Measurements from ENCODE around the gene CASP2.

Gene CASP2

DNA sequence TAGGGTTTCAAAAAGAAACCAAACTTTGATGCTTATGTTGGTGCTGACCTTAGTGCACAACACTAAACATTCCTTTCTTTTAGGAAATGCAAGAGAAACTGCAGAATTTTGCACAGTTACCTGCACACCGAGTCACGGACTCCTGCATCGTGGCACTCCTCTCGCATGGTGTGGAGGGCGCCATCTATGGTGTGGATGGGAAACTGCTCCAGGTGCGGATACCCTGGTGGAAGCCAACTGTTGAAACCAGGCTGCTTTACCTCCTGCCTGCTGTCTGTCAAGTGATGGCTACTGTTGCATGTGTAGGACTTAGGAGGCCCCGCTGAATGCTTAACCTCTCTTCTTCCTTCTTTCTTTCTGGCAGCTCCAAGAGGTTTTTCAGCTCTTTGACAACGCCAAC is 11.7 kb downstream of the CASP2 start:
- peak; percentile 74 for DNase-seq

DNA sequence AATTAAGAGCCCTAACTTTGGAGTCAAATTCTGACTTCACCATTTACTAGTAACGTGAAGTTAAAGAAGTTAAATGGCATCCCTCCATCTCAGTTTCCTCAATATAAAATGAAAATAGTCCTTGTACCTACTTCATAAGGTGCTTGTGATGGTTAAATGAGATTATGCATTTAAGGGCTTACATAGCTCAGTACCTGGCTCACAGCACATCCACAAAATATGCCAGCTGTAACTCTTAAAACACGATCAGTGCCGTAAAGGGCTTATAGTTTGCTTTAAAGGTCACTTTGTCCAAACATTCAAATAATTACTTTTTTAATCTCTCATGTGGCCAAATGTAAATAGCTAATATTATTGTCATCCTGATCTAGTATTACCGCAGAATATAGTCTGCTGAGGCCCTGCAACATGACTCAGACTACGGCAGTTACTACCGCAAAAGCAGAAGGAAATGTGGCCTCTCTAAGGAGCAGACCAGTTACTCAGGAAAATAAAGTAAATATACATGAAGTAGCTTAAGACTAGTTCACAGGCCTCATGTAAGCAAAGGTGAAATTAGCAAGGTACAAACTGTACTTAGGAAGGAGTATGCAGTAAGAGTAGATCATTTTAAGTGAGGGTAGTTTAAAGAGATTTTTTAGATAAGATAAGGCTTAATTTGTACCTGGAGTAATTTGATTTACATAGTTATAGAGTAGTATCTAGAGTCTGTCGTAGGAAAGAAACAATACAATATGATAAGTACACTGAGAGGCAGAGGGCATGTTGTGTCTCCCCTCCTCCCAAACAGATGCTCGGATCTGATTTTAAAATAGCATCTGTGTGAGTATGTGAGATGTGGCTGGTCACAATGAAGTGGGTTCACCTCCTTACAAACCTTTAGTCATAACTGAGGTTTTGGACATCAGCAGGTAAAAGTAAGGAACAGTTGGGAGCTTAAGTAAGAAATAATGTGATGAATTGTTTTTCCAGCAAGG is 13.1 kb downstream of the CASP2 start:
- no peak for DNase-seq

DNA sequence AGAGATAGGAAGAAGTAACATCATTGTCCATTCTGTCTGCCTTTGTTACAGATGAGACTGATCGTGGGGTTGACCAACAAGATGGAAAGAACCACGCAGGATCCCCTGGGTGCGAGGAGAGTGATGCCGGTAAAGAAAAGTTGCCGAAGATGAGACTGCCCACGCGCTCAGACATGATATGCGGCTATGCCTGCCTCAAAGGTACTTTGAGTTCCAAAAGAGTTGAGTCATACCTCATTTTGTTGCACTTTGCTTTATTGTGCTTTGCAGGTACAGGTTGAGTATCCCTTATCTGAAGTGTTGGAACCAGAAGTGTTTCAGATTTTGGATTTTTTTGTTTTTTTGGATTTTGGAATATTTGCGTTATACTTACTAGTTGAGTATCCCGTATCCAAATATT is 15.6 kb downstream of the CASP2 start:
- no peak for DNase-seq

DNA sequence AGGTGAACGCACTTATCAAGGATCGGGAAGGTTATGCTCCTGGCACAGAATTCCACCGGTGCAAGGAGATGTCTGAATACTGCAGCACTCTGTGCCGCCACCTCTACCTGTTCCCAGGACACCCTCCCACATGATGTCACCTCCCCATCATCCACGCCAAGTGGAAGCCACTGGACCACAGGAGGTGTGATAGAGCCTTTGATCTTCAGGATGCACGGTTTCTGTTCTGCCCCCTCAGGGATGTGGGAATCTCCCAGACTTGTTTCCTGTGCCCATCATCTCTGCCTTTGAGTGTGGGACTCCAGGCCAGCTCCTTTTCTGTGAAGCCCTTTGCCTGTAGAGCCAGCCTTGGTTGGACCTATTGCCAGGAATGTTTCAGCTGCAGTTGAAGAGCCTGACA is 16.8 kb downstream of the CASP2 start:
- no peak for DNase-seq

DNA sequence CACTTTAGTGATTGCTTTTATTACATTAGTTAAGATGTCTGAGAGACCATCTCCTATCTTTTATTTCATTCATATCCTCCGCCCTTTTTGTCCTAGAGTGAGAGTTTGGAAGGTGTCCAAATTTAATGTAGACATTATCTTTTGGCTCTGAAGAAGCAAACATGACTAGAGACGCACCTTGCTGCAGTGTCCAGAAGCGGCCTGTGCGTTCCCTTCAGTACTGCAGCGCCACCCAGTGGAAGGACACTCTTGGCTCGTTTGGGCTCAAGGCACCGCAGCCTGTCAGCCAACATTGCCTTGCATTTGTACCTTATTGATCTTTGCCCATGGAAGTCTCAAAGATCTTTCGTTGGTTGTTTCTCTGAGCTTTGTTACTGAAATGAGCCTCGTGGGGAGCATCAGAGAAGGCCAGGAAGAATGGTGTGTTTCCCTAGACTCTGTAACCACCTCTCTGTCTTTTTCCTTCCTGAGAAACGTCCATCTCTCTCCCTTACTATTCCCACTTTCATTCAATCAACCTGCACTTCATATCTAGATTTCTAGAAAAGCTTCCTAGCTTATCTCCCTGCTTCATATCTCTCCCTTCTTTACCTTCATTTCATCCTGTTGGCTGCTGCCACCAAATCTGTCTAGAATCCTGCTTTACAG is 17.4 kb downstream of the CASP2 start:
- peak; percentile 74 for DNase-seq

DNA sequence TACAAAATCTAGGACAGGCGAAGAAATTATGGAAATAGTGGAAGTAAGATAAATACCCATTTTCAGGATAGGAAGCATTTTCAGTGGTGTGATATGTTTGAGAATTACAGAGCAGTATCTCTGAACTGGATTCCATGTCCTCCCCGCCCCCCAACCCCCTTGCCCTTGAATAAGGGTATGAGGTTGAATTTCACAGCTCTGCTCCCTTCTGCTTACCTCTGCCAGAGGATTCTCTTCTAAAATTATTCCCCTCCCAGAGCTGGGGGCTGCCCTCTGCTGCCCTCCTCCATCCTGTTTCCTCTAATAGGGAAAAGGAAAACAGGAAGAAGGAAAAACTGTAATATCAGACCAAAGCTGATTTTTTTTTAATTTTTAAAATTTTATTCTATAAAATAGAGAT is 20.5 kb downstream of the CASP2 start:
- no peak for DNase-seq

DNA sequence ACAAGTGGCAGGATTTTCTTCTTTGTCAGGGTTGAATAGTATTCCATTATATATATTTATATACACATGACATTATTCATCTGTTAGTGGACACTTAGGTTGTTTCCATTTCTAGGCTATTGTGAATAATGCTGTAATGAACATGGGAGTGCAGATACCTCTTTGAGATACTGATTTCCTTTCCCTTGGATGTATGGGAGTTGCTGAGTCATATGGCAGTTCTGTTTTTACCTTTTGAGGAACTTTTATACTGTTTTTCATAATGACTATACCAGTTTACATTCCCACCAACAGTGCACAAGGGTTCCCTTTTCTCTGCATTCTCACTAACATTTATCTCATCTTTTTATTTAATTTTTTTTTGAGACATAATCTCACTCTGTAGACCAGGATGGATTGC is 26.0 kb downstream of the CASP2 start:
- DNase-seq: no peak

DNA sequence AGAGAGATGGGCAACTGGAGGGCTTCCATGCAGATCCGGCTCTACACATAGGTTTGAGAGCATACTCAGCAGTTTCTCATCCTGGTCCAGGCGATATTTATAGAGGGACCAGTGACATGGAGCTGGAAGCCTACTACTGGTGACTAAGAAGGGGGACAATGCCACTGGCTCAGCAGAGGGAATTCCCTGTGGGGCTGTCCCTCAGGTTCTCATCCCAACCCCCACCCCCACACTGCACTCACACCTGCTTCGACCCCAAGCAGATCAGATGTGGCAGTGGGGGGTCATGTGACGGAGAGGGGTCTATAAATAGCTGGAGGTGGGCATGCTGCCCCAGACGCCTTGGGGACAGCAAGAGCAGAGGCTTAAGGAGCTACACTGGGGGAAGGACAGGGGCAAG is 27.6 kb downstream of the CASP2 start, which contains the start of gene CLCN1:
CLCN1 (plus strand) TSS at position 336 of the 400 bp plus-strand sequence. CDS start 102 bp downstream, outside the sequence.
- no peak for DNase-seq

DNA sequence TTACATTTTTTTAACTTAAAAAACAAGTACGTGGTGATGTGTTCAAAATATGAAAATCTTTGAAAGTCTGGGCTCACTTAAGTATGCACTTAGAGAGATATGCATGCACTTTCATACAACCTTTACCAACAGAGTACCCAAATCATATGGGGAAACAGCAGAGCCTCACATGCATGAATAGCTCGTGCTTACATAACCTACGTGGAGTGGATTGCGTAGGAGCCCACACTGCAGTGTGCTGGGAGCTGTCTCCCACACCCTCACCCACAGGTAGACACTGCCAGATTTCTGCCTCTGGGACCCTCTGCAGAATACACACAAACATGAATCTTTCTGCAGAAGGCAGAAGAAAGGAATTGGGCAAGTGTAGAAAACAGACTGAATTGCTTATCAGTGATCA is 28.3 kb downstream of the CASP2 start:
- no peak for DNase-seq

DNA sequence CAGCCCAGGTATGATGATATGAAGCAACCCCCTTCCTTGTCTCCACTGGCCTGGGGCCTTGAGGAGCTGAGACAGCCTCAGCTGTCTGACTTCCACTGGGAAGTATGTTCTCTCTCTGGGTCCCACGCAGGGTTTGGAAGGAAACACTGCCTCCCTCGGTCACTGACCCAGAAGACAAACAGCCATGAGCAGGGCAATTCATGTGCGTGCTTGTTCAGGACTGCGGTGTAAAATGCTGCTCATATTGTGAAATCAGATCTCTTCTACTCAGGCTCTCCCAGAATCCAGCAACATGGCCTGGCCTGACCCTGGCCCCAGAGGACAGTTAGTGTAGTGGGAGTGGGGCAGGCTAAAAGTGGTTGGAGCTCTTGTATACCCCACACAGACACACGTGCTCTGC is 30.5 kb downstream of the CASP2 start:
- DNase-seq: no peak

DNA sequence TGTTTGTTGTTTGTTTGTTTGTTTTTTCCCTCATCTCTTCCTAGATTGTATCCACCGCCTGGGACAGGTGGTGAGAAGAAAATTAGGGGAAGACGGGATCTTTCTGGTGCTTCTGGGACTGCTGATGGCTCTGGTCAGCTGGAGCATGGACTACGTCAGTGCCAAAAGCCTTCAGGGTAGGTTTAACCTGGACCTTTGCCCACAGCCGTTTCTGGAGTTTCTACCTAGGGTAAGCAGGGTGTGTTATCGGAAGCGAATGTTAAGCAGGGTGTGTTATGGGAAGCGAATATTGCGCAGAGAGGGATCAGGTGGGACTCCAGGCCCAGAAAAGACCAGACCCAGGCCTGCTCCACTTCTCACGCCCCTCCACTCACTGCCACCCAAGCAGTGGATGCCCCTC is 32.5 kb downstream of the CASP2 start:
- DNase-seq: no peak

DNA sequence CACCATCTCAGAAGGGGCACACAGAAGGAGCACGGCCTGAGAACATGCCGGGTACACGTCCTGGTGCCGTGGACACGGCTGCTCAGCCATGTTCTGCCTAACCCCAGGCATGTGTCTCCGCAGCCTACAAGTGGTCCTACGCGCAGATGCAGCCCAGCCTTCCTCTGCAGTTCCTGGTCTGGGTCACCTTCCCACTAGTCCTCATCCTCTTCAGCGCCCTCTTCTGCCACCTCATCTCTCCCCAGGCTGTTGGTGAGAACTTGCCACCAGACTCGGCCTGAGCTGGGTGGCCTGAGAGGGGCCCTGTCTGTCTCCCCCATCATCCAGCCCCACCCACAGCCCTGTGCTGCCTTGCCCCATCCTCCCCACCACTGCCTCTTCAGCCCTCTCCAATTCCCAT is 33.1 kb downstream of the CASP2 start:
- no peak for DNase-seq

DNA sequence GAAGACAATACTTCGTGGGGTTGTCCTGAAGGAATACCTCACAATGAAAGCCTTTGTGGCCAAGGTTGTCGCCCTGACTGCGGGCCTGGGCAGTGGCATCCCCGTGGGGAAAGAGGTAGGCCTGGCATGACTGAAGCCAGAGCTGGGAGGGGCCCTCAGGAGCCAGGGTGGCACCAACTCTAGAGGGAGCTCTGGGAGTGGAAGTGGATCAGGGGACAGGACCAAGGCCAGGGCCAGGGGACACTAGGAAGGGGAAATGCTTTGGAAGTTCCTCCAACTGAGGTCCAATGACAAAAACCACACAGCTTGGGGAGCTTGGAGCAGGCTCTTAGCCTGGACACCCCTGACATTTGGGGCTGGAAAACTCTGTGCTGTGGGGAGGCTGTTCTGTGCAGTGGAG is 33.6 kb downstream of the CASP2 start:
- no peak for DNase-seq

DNA sequence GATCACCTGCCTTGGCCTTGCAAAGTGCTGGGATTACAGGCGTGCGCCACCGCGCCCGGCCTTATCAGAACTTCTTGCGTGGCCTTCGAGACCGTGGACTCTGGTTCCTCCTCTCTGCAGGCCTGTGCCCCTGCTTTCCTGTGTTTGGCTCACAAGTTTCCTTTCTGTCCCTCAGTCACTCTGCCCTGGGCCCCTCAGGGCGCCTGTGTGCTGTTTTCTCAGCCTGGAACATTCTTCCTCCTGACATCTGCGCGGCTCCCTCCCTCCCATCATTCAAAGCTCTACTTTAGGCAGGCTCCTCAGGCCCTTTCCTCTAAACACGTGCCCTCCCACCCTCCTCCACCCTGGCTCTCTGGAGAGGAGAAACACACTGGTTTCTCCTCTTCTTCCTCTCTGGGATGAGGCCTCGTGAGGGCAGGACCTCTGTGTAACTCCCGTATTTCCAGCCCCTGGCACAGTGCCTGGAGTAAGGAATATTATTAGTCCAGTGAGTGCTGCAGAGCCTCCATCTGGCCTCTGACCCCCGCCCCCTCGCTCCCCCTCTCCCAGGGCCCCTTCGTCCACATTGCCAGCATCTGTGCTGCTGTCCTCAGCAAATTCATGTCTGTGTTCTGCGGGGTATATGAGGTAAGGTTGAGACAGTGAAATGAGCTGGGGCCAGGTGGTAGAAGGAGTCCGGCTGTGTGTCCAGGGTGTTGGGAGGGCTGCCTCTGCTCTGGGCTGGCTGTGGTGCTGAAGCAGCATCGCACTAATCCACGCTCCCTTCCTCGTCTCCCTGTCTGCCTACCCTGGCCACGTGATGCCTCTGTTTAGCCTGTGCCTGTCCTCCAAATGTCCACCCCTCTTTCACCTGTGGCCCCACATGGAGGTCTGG is 34.8 kb downstream of the CASP2 start:
- no peak for DNase-seq

DNA sequence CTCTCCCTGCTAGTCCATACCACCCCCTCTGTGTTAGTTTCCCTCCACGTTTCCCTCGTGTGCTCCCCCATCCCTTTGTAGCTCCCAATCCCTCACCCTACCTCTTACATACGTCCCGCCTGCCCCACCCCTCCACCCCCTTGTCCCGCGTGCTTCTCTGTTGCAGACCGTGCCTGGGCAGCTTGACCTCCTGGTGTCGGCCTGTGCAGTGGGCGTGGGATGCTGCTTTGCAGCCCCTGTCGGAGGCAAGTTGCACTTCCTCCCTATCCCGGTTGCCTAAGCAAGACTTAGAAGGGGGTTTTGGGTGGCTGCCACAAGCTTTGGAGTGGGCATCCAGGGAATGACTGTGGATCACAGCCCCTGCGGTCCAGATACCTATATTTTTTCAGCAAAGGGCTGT is 35.5 kb downstream of the CASP2 start:
- no peak for DNase-seq

DNA sequence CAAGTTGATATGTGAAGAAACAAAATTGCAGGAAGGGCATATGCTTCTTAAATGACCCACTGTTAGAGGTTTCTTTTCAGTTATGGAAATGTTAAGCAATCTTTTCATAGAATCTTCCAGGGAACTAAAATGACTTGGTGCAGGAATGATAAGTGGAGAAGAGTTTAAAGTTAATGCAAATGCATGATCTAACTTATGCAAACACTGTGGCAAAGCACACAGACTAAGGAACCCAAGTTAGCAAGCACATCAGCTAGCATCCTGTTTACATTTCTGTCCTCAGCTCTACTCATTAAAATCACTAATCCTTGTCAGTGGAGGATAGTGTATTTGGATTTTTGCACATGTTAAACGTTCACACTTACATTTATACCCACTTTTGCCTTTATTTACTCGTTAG is 37.1 kb downstream of the CASP2 start:
- DNase-seq: no peak

DNA sequence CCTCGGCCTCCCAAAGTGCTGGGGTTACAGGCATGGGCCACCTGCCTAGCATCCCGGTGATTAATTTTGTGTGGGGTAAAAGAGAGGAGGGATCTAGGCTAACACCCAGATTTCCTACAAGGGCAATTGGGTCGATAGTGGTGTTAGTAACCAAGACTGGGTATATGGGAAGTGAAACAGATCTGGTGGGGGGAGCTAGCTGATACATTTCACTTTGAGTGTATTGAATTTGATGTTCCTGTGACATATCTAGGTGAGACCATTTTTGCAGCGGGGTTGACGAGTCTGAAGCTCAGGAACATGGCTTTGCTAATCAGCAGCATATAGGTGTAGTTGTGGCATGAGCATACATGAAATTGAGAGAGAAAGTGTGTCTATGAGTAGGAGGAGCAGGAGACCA is 39.8 kb downstream of the CASP2 start:
- DNase-seq: no peak

DNA sequence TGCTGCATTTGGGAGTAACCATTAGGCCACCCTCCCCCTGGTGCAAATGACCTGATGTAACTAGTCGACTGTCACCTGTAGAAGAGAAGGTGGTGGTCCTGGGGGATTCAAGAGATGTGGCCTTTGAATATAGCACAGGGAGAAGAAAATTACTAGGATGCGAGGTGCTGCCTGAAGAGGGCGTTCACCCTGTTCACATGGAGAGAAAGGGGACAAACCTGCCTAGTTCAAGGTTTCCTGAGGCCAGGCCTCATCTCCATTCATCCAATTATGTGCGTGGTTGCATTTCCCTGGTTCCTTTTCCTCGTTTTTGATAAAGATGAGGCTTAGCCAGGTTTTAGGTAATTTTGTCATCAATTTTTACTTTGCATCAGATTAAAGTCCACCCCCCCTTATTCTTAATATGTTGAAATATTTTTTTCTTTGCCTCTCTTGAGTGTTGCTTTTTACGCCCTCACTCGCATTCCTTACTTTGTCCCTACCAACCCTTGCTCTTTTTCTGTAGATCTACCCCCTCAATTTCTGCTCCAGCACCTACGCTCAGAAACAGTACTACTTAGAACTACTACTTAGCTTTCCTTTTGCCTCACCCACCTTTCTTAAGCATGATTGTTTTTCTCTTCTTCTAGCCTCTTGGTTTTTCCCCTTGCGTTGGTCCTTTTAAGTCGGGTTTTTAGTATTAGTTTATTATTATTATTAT is 41.5 kb downstream of the CASP2 start:
- no peak for DNase-seq

DNA sequence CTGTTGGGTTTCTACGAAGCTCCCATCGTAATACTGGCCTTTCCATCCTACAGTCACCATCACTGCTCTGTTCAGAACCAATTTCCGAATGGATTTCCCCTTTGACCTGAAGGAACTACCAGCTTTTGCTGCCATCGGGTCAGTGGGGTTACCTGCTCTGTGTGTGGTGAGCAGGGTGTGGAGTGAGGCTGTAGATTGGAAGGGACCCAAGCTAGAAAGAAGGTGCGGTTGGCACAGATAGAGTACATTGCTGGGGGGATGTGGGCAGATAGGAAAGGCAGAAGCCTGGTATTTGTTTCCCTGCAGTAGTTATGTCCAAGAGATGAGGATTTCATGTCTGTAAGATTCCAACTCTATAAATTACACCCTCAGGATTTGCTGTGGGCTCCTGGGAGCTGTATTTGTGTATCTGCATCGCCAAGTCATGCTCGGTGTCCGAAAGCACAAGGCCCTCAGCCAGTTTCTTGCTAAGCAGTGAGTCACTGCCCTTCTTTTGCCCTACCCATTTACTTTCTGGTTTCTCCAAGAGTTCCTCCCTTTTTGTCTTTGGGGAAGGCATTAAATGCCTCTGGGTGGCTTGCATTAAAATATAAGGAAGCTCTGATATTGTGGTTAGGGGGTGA is 43.1 kb downstream of the CASP2 start:
- DNase-seq: no peak

DNA sequence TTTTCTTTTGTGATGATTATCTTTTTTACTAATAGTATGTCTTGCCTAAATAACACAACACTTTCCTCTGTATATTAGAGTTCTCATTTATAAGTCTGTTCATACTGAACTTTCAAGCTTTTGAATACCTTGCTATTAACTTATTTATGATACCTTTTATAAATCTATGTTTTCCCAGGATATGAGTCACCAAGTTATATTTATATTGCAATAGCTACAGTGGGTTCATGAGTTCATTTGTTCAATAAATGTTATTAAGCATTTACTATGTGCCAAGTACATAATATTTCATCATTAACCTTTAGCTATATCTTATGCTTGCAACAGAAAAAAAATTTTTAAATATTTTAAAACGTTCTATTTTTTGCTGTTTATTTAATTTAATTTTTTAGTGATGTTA is 46.1 kb downstream of the CASP2 start:
- no peak for DNase-seq

DNA sequence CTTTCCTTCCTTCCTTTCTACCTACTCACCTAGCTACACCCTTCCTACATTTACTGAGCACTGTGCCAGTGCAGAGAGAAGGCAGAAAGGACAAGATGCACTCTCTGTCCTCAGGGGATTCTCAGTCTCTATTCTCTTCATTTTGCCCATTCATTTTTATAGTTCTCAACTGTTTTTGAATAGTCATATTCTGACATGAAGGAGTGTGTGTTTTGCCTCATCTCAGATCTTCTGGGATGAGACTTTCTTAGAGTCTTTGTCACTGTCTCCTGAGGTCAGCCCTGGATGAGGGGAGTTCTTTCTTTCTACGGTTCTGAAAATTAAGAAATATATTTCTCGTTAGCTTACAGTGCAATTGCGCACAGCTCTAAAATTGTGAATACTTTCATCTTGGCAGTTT is 49.1 kb downstream of the CASP2 start:
- no peak for DNase-seq

DNA sequence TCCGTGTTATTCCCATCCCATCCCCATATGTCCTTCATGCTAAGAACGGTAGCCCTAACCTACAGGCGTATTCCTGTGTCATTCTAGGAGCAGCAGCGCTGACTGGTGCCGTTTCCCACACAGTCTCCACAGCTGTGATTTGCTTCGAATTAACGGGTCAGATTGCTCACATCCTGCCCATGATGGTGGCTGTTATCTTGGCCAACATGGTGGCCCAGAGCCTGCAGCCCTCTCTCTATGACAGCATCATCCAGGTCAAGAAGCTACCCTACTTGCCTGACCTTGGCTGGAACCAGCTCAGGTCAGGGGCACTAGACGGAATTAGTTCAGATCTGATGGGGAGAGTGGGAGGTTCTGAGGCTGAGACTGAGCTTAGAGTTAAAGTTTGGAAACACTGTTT is 53.7 kb downstream of the CASP2 start:
- no peak for DNase-seq

Measured in CD4-positive, alpha-beta T cell treated with Interleukin-12 subunit alpha and Interleukin-12 subunit beta, for 1 hour (primary cell).